CD4-positive, alpha-beta T cell (primary cell): ENCODE data around the gene PNPLA7. TPM values are rescaled to one million over a fixed set of nuclear protein-coding genes. Genes with fewer than 3 reads are reported as not detected.

Source experiments
- ATAC-seq: fragments of 200-7000 bp; cut with Tn5 transposase; one replicate; pipeline ENCODE4 v1.10.0; 2022; ENCODE audit warnings: mild to moderate bottlenecking; ENCODE audit not compliant: poor library complexity
- CTCF ChIA-PET: fragments of 350-600 bp; sonication (Branson Sonifier 250); formaldehyde crosslinking; loops from one replicate; lab custom pipeline; 2021; ENCODE audit warnings: antibody characterized with exemption, inconsistent platforms; lab: Charles Lee
- POLR2A ChIA-PET: fragments of 350-600 bp; sonication (Branson Sonifier 250); formaldehyde crosslinking; loops from one replicate; lab custom pipeline; 2021; ENCODE audit warnings: antibody characterized with exemption, inconsistent platforms; lab: Charles Lee
- DNase-seq, 14 experiments: peaks; one replicate each; pipeline ENCODE4 v3.0.0-alpha.2; 2013 to 2020; ENCODE audit warnings: mixed read lengths in 2 of 14
- H3K27ac ChIP-seq, 2 donors: one replicate each; pipeline versions ENCODE4 v1.5.1 to v1.7.0; 2013; ENCODE audit warnings: low read length in 2 of 2, low read depth in 1 of 2, mild to moderate bottlenecking in 1 of 2
- H3K27me3 ChIP-seq, 2 experiments: 1 replicate in 1 of 2; 2 replicates in 1 of 2; pipeline versions ENCODE4 v1.6.1 to v1.7.0; 2013; ENCODE audit warnings: low read length in 2 of 2, control low read depth in 1 of 2, mild to moderate bottlenecking in 1 of 2, moderate library complexity in 1 of 2; ENCODE audit not compliant: insufficient read depth in 2 of 2, control insufficient read depth in 1 of 2
- H3K36me3 ChIP-seq: one replicate; pipeline ENCODE4 v1.6.1; 2013; ENCODE audit warnings: low read length, control low read depth; ENCODE audit not compliant: insufficient read depth
- H3K4me1 ChIP-seq: one replicate; pipeline ENCODE4 v1.6.1; 2013; ENCODE audit warnings: low read length, control low read depth; ENCODE audit not compliant: insufficient read depth
- H3K4me3 ChIP-seq: one replicate; pipeline ENCODE4 v1.5.1; 2013; ENCODE audit warnings: mild to moderate bottlenecking, low read length, moderate library complexity
- H3K9me3 ChIP-seq, 2 experiments: 1 replicate in 1 of 2; 2 replicates in 1 of 2; pipeline versions ENCODE4 v1.6.1 to v1.7.0; 2013; ENCODE audit warnings: low read length in 2 of 2, mild to moderate bottlenecking in 2 of 2, control low read depth in 1 of 2, moderate library complexity in 1 of 2; ENCODE audit not compliant: control insufficient read depth in 1 of 2, insufficient read depth in 1 of 2
- H3K27ac Mint-ChIP-seq: one replicate; pipeline ENCODE4 v1.8.0; 2020; ENCODE audit warnings: mixed read lengths
- H3K27me3 Mint-ChIP-seq: one replicate; pipeline ENCODE4 v1.8.0; 2021; ENCODE audit warnings: mixed read lengths
- H3K36me3 Mint-ChIP-seq: one replicate; pipeline ENCODE4 v1.8.0; 2021; ENCODE audit warnings: low read depth, mixed read lengths
- H3K4me1 Mint-ChIP-seq: one replicate; pipeline ENCODE4 v1.8.0; 2021; ENCODE audit warnings: low read depth, mixed read lengths
- H3K4me3 Mint-ChIP-seq: one replicate; pipeline ENCODE4 v1.8.0; 2020; ENCODE audit warnings: mild to moderate bottlenecking, mixed read lengths
- H3K9me3 Mint-ChIP-seq: one replicate; pipeline ENCODE4 v1.8.0; 2020; ENCODE audit warnings: mixed read lengths
- CTCF ChIP-seq: fragments of 200-600 bp; IDR thresholded peaks from one replicate; pipeline ENCODE4 v1.8.0; 2022; ENCODE audit warnings: antibody characterized with exemption, mild to moderate bottlenecking
- intact Hi-C, 2 experiments: fragments of 100-400 bp; cut with DNase I in 1 of 2; cut with micrococcal nuclease in 1 of 2; formaldehyde crosslinking; loops; one replicate each; pipeline versions ENCODE4 v1.15.1 to v1.9.0; 2023 to 2025; cut with DNase I, micrococcal nuclease
- total RNA-seq, 174 experiments: library from RNA in 2 of 174; stranded (reverse) in 2 of 174; gene quantifications; one replicate each; pipeline ENCODE4 v1.2.3 and lab custom pipeline; 2021 to 2026

The PNPLA7 gene
- total RNA-seq, 2 experiments from 2014 or later: 7.8 to 8.4 TPM

- POLR2A ChIA-PET: no interaction called here
- peaks cover 3% of the 10 kb centered on the region for H3K36me3 Mint-ChIP-seq
- no peak overlapping the region for H3K4me3 Mint-ChIP-seq
- peaks cover 41% of the 10 kb centered on the region for H3K4me1 Mint-ChIP-seq
- intact Hi-C loops: loop anchor here in 1 of 2 experiments (5.0 to 10.0 kb wide), 2 partner anchors 153 to 655 kb away; partner anchors contain the start of genes CCDC183 and TMEM141
- Histone ChIP-seq H3K4me3 (no peak overlapping the region), H3K36me3 (peaks cover 5% of the 10 kb centered on the region), H3K27ac (peak overlapping the region; percentile 0 to 34), H3K9me3 (peaks cover 0 to 10% of the 10 kb centered on the region in 2 experiments), H3K4me1 (peaks cover 70% of the 10 kb centered on the region), H3K27me3 (no peaks in the 10 kb centered on the region)
- CTCF ChIA-PET: no interaction called here
- ATAC-seq (peak; percentile 11), DNase-seq (peak in 7 of 14 experiments; percentile 21 to 87 (median 59))
- no peaks in the 10 kb centered on the region for H3K9me3 Mint-ChIP-seq
- H3K27ac Mint-ChIP-seq: no peak overlapping the region
- no peaks in the 10 kb centered on the region for H3K27me3 Mint-ChIP-seq
- TF ChIP-seq CTCF: no peak
These were observed 100.2 kb downstream of the PNPLA7 start for GRCh38 chr9:137449931-137450538.

GRCh38 chr9:137449081-137449844 lies 100.9 kb downstream of the PNPLA7 start:
- peak overlapping the region in 1 of 2 donors; percentile 34 for H3K27ac ChIP-seq
- peak overlapping the region; percentile 68 for H3K4me3 Mint-ChIP-seq
- DNase-seq: peak in 2 of 14 experiments; percentile 42 to 58

More at GRCh38 chr9:137449081-137449844, 100.9 kb downstream of the PNPLA7 start:
- TF ChIP-seq CTCF: no peak
- CTCF ChIA-PET: no interaction called here
- H3K27me3 Mint-ChIP-seq: no peaks in the 10 kb centered on the region
- Histone ChIP-seq H3K4me1 (peaks cover 65% of the 10 kb centered on the region), H3K9me3 (peaks cover 0 to 10% of the 10 kb centered on the region in 2 experiments), H3K27me3 (no peaks in the 10 kb centered on the region), H3K4me3 (no peak overlapping the region), H3K36me3 (peaks cover 4% of the 10 kb centered on the region)
- H3K4me1 Mint-ChIP-seq: peaks cover 37% of the 10 kb centered on the region
- intact Hi-C loops: loop anchor here in 1 of 2 experiments (5.0 kb wide), 1 partner anchor 152 kb away; no protein-coding TSS in a partner anchor
- POLR2A ChIA-PET: interaction anchor here (0.7 kb wide), 1 partner anchor 14 kb away, joined by 3 read pairs; no protein-coding TSS in a partner anchor
- peak; percentile 17 for ATAC-seq
- H3K27ac Mint-ChIP-seq: peak overlapping the region; percentile 65
- H3K36me3 Mint-ChIP-seq: peaks cover 3% of the 10 kb centered on the region
- no peaks in the 10 kb centered on the region for H3K9me3 Mint-ChIP-seq
